Measurements from ENCODE around the gene TSEN54. TPM values are rescaled to one million over a fixed set of nuclear protein-coding genes. Genes with fewer than 3 reads are reported as not detected.

Gene TSEN54
- total RNA-seq, 2 experiments from 2014 or later, result 57.4 to 69.8 TPM

GRCh38 chr17:75488693-75489510 is 27.4 kb upstream of the TSEN54 start:
- ChIA-PET CTCF (ENCODE audit: unreplicated experiment) (interaction anchor here (0.5 kb wide), 1 partner anchor 27 kb away, joined by 6 read pairs; the partner anchor contains the start of gene TSEN54), POLR2A (interaction anchor here (0.7 to 1.5 kb wide), 2 partner anchors 23 to 82 kb away, joined by 3 to 5 read pairs; no protein-coding TSS in a partner anchor)
- H3K4me3 ChIP-seq (ENCODE audit: low read depth, low read length, poor library complexity, severe bottlenecking), result no peak overlapping the region
- peaks cover 16% of the 10 kb centered on the region for H3K4me1 ChIP-seq (ENCODE audit: insufficient read depth, low read length, poor library complexity, severe bottlenecking)
- H2AFZ ChIP-seq (ENCODE audit: low read length), result no peak overlapping the region
- no peak overlapping the region for H3K27ac ChIP-seq (ENCODE audit: low read depth, low read length, poor library complexity, severe bottlenecking)
- intact Hi-C loops (cut with micrococcal nuclease; ENCODE audit: unreplicated experiment), result no loop called here
- no peaks in the 10 kb centered on the region for H4K20me1 ChIP-seq (ENCODE audit: insufficient read depth, low read length)
- TF ChIP-seq CTCF (conservative IDR thresholded peaks at IDR 0.05; ENCODE audit: low read length) (no peak), EZH2phosphoT487 (IDR thresholded peaks at IDR 0.05; ENCODE audit: borderline replicate concordance, low read depth, low read length) (no peak)
- DNase-seq (ENCODE audit: low spot score), result no peak
- no peaks in the 10 kb centered on the region for H3K79me2 ChIP-seq (ENCODE audit: insufficient read depth, low read depth, low read length)
- H3K4me2 ChIP-seq (ENCODE audit: low read length), result no peak overlapping the region
- no peaks in the 10 kb centered on the region for H3K9me3 ChIP-seq (ENCODE audit: low read length)
- H3K36me3 ChIP-seq (ENCODE audit: insufficient read depth, low read length), result no peaks in the 10 kb centered on the region
- no peaks in the 10 kb centered on the region for H3K9me2 ChIP-seq (ENCODE audit: insufficient read depth, low read length)
- no TSS peak for BruUV-seq (replicated peaks)

GRCh38 chr17:75489511-75489955 is 26.8 kb upstream of the TSEN54 start:
- Histone ChIP-seq H3K79me2 (ENCODE audit: insufficient read depth, low read depth, low read length) (no peaks in the 10 kb centered on the region), H3K4me2 (ENCODE audit: low read length) (no peak overlapping the region), H3K36me3 (ENCODE audit: insufficient read depth, low read length) (no peaks in the 10 kb centered on the region), H2AFZ (ENCODE audit: low read length) (no peak overlapping the region), H3K4me1 (ENCODE audit: insufficient read depth, low read length, poor library complexity, severe bottlenecking) (peaks cover 16% of the 10 kb centered on the region), H3K4me3 (ENCODE audit: low read depth, low read length, poor library complexity, severe bottlenecking) (no peak overlapping the region), H4K20me1 (ENCODE audit: insufficient read depth, low read length) (no peaks in the 10 kb centered on the region), H3K27ac (ENCODE audit: low read depth, low read length, poor library complexity, severe bottlenecking) (no peak overlapping the region), H3K9me2 (ENCODE audit: insufficient read depth, low read length) (no peaks in the 10 kb centered on the region), H3K9me3 (ENCODE audit: low read length) (no peaks in the 10 kb centered on the region)
- POLR2A ChIA-PET, result no interaction called here
- intact Hi-C loops (cut with micrococcal nuclease; ENCODE audit: unreplicated experiment), result no loop called here
- no peak for DNase-seq (ENCODE audit: low spot score)
- TF ChIP-seq EZH2phosphoT487 (IDR thresholded peaks at IDR 0.05; ENCODE audit: borderline replicate concordance, low read depth, low read length), result no peak
- TF ChIP-seq CTCF (conservative IDR thresholded peaks at IDR 0.05; ENCODE audit: low read length), result no peak
- BruUV-seq (replicated peaks), result no TSS peak
- CTCF ChIA-PET (ENCODE audit: unreplicated experiment), result no interaction called here

GRCh38 chr17:75490173-75490743 is 26.1 kb upstream of the TSEN54 start:
- TF ChIP-seq EZH2phosphoT487 (IDR thresholded peaks at IDR 0.05; ENCODE audit: borderline replicate concordance, low read depth, low read length) (no peak), CTCF (conservative IDR thresholded peaks at IDR 0.05; ENCODE audit: low read length) (no peak)
- Histone ChIP-seq H2AFZ (ENCODE audit: low read length) (no peak overlapping the region), H3K4me3 (ENCODE audit: low read depth, low read length, poor library complexity, severe bottlenecking) (no peak overlapping the region), H3K4me2 (ENCODE audit: low read length) (no peak overlapping the region), H3K79me2 (ENCODE audit: insufficient read depth, low read depth, low read length) (no peaks in the 10 kb centered on the region), H4K20me1 (ENCODE audit: insufficient read depth, low read length) (no peaks in the 10 kb centered on the region), H3K36me3 (ENCODE audit: insufficient read depth, low read length) (no peaks in the 10 kb centered on the region), H3K4me1 (ENCODE audit: insufficient read depth, low read length, poor library complexity, severe bottlenecking) (peaks cover 16% of the 10 kb centered on the region), H3K27ac (ENCODE audit: low read depth, low read length, poor library complexity, severe bottlenecking) (no peak overlapping the region), H3K9me3 (ENCODE audit: low read length) (no peaks in the 10 kb centered on the region), H3K9me2 (ENCODE audit: insufficient read depth, low read length) (no peaks in the 10 kb centered on the region)
- intact Hi-C loops (cut with micrococcal nuclease; ENCODE audit: unreplicated experiment), result no loop called here
- POLR2A ChIA-PET, result no interaction called here
- no peak for DNase-seq (ENCODE audit: low spot score)
- CTCF ChIA-PET (ENCODE audit: unreplicated experiment), result interaction anchor here (0.6 kb wide), 1 partner anchor 19 kb away, joined by 3 read pairs; no protein-coding TSS in a partner anchor
- no TSS peak for BruUV-seq (replicated peaks)

All from OCI-LY7 (cell line).